GM21423 (cell line): ENCODE measurements around the gene CD46.
A peak's percentile ranks its signal among the peaks of the same experiment; 100 is the strongest.

ENCODE experiments used
- ATAC-seq: cut with Tn5 transposase; IDR thresholded peaks from one replicate; pipeline ENCODE4 v1.9.1; 2021; ENCODE audit warnings: mild to moderate bottlenecking, moderate library complexity; ENCODE audit not compliant: unreplicated experiment

CD46 gene

DNA sequence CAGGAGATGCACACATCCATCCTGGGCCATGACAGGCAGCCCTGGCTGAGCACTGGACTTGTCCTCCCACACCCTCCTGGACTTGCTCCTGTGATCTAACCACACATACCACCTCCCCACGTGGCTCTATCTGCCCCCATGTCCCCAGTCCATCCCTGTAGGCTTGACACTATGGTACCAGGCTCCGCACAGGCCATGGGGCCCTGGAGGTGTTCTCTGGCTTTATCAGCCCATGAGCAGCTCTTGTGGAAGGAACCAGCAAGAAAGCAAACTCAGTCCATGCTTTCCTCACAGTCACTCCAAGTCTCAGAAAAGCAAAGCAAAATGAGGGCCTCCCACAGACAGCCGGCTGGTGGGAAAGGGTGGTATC is 61.6 kb downstream of the CD46 start:
- no peak for ATAC-seq

DNA sequence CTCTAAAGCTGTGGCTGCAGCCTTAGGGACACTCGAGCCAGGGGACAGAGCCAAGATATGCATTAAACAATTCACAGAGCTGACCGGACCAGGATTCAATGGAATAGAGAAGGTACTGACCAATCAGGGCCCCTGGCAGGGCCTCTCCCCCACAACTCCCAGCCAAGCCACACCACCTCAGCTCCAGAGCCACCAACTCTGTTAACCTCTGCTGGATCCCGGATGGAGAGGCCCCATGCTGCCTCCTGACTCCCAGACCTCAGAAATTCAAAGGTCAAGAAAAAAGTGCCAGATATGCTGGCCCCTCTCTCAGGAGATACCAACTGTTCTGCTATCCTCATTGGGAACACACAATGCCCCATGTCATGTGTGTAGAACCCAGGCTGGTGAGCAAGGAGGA is 62.1 kb downstream of the CD46 start:
- ATAC-seq, result no peak

DNA sequence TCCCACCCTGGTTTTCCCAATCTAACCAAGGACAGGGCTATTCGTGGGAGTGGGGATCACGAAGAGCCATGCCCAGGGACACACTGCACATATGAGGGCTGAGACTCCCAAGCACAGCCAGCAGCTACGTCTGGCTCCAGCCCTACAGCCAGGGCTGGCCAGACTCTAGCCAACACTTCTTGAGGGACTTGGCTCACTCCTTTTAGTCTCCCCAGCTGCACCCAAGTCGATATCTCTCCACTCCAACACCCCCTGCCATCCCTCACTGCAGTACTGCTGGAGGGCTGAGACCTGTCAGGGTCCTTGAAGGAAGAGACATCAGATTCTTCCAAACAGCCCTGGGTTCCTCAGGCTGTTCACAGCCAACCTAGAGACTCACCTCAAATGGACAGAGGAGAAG is 62.6 kb downstream of the CD46 start:
- no peak for ATAC-seq

DNA sequence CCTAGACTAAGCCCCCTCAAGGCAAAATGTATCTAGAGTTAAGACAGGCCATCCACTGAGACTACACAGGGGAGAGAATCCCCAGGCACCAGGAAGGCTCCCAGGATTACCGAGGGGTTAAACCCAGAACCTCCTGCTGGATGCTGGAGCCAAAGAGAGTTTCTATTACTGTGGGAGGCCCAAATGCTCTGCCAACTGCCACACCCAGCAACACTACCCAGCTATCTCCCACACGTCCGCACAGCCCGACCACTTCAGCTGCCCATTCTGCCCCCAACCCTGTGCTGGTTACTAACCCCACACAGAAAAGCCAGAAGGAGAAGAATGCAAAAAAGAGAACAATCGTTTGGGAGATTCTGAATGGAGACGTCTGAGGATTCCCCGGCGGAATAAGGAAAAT is 63.6 kb downstream of the CD46 start:
- no peak for ATAC-seq

GRCh38 chr1:207815913-207816291 is 64.0 kb downstream of the CD46 start:
- no peak for ATAC-seq

DNA sequence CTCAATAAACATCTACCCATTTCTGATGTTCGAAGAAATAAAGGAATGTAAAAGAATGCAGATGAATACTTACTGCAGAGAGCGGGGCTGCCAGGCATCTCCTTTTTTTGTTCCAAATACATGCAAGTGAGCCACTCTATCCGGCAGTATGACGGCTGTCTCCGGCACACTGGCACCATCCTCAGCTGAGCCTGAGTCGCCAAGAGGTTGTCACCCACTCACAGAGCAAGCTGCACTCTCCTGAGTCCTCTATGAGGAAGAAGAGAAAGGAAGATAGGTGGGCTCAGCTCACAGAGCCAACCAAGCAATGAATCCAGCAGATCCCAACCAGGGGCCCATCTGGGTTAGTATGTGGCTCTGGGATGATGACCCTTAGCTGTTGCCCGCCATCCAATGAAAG is 65.3 kb downstream of the CD46 start:
- no peak for ATAC-seq

GRCh38 chr1:207817778-207818751 is 66.2 kb downstream of the CD46 start:
- ATAC-seq, result no peak

- ATAC-seq, result no peak
Measured at GRCh38 chr1:207818971-207819451, 67.2 kb downstream of the CD46 start.

GRCh38 chr1:207820568-207821463 is 69.0 kb downstream of the CD46 start:
- no peak for ATAC-seq

DNA sequence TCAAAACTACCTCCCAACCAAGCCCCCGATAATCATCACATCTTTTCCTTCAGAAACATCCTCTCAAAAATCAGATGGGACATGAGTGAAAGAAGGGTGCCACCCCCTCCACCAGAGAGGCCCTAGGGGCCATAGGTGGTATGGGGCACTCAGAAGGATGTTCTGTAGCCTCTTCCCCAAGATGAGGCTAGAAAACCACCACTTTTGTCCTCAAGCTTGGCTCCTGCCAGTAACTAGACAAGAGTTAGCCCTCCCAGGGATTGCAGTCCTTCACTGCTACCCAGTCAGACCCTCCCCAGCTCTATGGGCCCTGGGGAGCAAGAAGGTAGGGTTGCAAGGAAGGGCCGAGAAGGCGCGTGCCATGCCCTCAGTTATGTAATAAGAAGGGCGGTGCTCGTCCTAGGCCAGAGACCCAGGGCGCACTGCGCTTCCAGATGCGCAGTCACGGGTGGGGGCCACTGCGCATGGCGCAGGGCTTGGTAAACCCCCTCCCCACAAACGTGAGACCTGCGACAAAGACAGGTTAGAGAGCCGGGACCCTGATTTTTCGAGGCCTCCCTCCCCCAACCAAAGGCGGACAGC is 69.7 kb downstream of the CD46 start:
- ATAC-seq, result no peak

- ATAC-seq, result peak; percentile 34
Measured at GRCh38 chr1:207822124-207822601, 70.3 kb downstream of the CD46 start.

- peak; percentile 57 for ATAC-seq
Measured at GRCh38 chr1:207822602-207823451, 71.0 kb downstream of the CD46 start.

- ATAC-seq, result no peak
Measured at GRCh38 chr1:207823531-207823879, 71.7 kb downstream of the CD46 start.

- peak; percentile 25 for ATAC-seq
Measured at GRCh38 chr1:207823880-207824566, 72.2 kb downstream of the CD46 start.

- ATAC-seq, result no peak
Measured at GRCh38 chr1:207824691-207825408, 73.0 kb downstream of the CD46 start.

DNA sequence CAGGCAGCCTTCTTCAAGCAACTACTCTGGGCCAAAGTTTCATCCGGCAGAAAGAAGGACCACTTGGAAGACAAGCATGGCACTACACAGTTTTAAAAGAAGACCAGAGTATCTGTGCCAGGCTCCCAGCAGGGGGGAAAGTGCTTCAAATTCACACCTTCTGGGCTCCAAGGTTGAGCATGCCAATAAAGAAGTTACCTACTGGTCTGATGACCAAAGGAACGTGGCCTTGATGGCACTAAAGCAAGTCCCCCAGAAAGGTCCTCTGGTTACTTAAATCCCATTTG is 73.5 kb downstream of the CD46 start:
- no peak for ATAC-seq

GRCh38 chr1:207825719-207826556 is 74.1 kb downstream of the CD46 start:
- ATAC-seq, result peak; percentile 71
